HCT116 (cell line): ENCODE data around the gene RNF130. TPM values are rescaled to one million over a fixed set of nuclear protein-coding genes. Genes with fewer than 3 reads are reported as not detected.
"Not testable (repeated sequence)": the region's sequence is repeated elsewhere in the genome, so short reads cannot be mapped to it uniquely, and the experiment has no call there.

Experiments used
- ATAC-seq: fragments of 200-7000 bp; cut with Tn5 transposase; 2 replicates; pipeline ENCODE4 v1.9.1; 2020; ENCODE audit warnings: mild to moderate bottlenecking, moderate library complexity
- BruUV-seq: library from RNA; stranded (reverse); fragments of 400-500 nt; replicated peaks from 2 replicates; lab custom pipeline; 2021; lab: Mats Ljungman, UMichigan
- CTCF ChIA-PET: fragments of 300-600 bp; sonication (Branson Sonifier 250); formaldehyde crosslinking; loops from one replicate; lab custom pipeline; 2021; ENCODE audit warnings: antibody characterized with exemption; lab: Charles Lee
- POLR2A ChIA-PET: fragments of 300-600, 350-600 bp; sonication (Branson Sonifier 250); formaldehyde crosslinking; loops from one replicate; lab custom pipeline; 2021; ENCODE audit warnings: antibody characterized with exemption; lab: Charles Lee
- RAD21 ChIA-PET, 2 experiments: fragments of 300-600 bp; sonication (Branson Sonifier 250); formaldehyde crosslinking; loops; one replicate each; lab custom pipeline; 2023; ENCODE audit warnings: low total read pairs in 2 of 2; ENCODE audit not compliant: uncharacterized antibody in 2 of 2, unreplicated experiment in 2 of 2, low non-redundant PET in 1 of 2; lab: Charles Lee
- DNase-seq: peaks from one replicate; pipeline ENCODE4 v3.0.0-alpha.2; 2010; ENCODE audit warnings: low read depth, low spot score
- H2AFZ ChIP-seq: fragments of 200-600 bp; shearing (Covaris generic), sonication (generic); 2 replicates; pipeline ENCODE4 v1.6.1; 2017; ENCODE audit warnings: low read depth, mixed run types, mixed read lengths, antibody characterized with exemption, low read length; ENCODE audit not compliant: poor library complexity, severe bottlenecking
- H3K27ac ChIP-seq: 2 replicates; pipeline ENCODE4 v1.5.1; 2012; ENCODE audit warnings: low read depth, low read length
- H3K27me3 ChIP-seq: fragments of 200-600 bp; sonication (generic); 2 replicates; pipeline ENCODE4 v1.6.1; 2016; ENCODE audit warnings: mixed run types, low read length, mixed read lengths; ENCODE audit not compliant: insufficient read depth
- H3K36me3 ChIP-seq, 2 experiments: fragments of 200-500 bp in 1 of 2; fragments of 200-600 bp in 1 of 2; sonication (Bioruptor generic) in 1 of 2; sonication (generic) in 1 of 2; 2 replicates each; pipeline versions ENCODE4 v1.5.1 to v1.6.1; 2014 to 2016; ENCODE audit warnings: low read length in 2 of 2, inconsistent platforms in 1 of 2, mixed read lengths in 1 of 2, mixed run types in 1 of 2; ENCODE audit not compliant: insufficient read depth in 2 of 2, control insufficient read depth in 1 of 2
- H3K4me1 ChIP-seq, 2 experiments: fragments of 200-600 bp in 1 of 2; sonication (generic) in 1 of 2; 2 replicates each; pipeline versions ENCODE4 v1.5.1 to v1.6.1; 2012 to 2017; ENCODE audit warnings: low read length in 2 of 2, inconsistent platforms in 1 of 2, mild to moderate bottlenecking in 1 of 2, mixed read lengths in 1 of 2, mixed run types in 1 of 2, moderate library complexity in 1 of 2; ENCODE audit not compliant: insufficient read depth in 2 of 2, control insufficient read depth in 1 of 2
- H3K4me2 ChIP-seq: fragments of 200-600 bp; sonication (generic); 2 replicates; pipeline ENCODE4 v1.6.1; 2017; ENCODE audit warnings: mixed run types, low read length, mixed read lengths
- H3K4me3 ChIP-seq, 2 experiments: fragments of 200-600 bp in 1 of 2; sonication (generic) in 1 of 2; replicated peaks in 1 of 2; 2 replicates each; pipeline ENCODE4 v1.5.1; 2011 to 2016; ENCODE audit warnings: low read length in 2 of 2, control low read depth in 1 of 2, low read depth in 1 of 2, mild to moderate bottlenecking in 1 of 2, mixed read lengths in 1 of 2, mixed run types in 1 of 2
- H3K79me2 ChIP-seq: fragments of 200-600 bp; sonication (generic); 2 replicates; pipeline ENCODE4 v1.6.1; 2017; ENCODE audit warnings: mild to moderate bottlenecking, mixed run types, low read length, moderate library complexity, mixed read lengths; ENCODE audit not compliant: insufficient read depth
- H3K9ac ChIP-seq: fragments of 200-600 bp; sonication (generic); 2 replicates; pipeline ENCODE4 v1.6.1; 2016; ENCODE audit warnings: low read length, mixed read lengths
- H3K9me2 ChIP-seq: fragments of 200-600 bp; sonication (generic), shearing (Covaris generic); 2 replicates; pipeline ENCODE4 v1.6.1; 2017; ENCODE audit warnings: mixed run types, mild to moderate bottlenecking, moderate library complexity; ENCODE audit not compliant: insufficient read depth
- H3K9me3 ChIP-seq, 2 experiments: fragments of 200-500 bp in 1 of 2; fragments of 200-600 bp in 1 of 2; sonication (Bioruptor generic) in 1 of 2; sonication (generic) in 1 of 2; 2 replicates each; pipeline ENCODE4 v1.6.1; 2014 to 2017; ENCODE audit warnings: low read length in 2 of 2, mixed read lengths in 2 of 2, inconsistent platforms in 1 of 2, low read depth in 1 of 2, mild to moderate bottlenecking in 1 of 2, mixed run types in 1 of 2, moderate library complexity in 1 of 2; ENCODE audit not compliant: control insufficient read depth in 1 of 2, insufficient read depth in 1 of 2
- H4K20me1 ChIP-seq: fragments of 200-600 bp; sonication (generic), shearing (Covaris generic); 2 replicates; pipeline ENCODE4 v1.6.1; 2017; ENCODE audit warnings: mixed run types, mild to moderate bottlenecking, moderate library complexity; ENCODE audit not compliant: insufficient read depth
- ELF1 ChIP-seq: IDR thresholded peaks from 2 replicates; pipeline ENCODE4 v1.6.1; 2012; ENCODE audit warnings: low read depth, borderline replicate concordance
- JUND ChIP-seq: IDR thresholded peaks from 2 replicates; pipeline ENCODE4 v1.6.1; 2012
- intact Hi-C: fragments of 100-400 bp; cut with micrococcal nuclease; formaldehyde crosslinking; loops from 2 replicates; pipeline ENCODE4 v1.10.0; 2022
- total RNA-seq: library from RNA; stranded (reverse); gene quantifications from one replicate; pipeline ENCODE4 v1.2.1, GENCODE V29; 2021; ENCODE audit not compliant: unreplicated experiment
- TF ChIP-seq, protein P1 (sequence below): IDR thresholded peaks from 2 replicates; pipeline ENCODE4 v1.6.1; 2011; ENCODE audit warnings: mild to moderate bottlenecking, low read length, moderate library complexity; ENCODE audit not compliant: insufficient replicate concordance; ENCODE audit errors: extremely low read depth
- TF ChIP-seq, protein P2 (sequence below): IDR thresholded peaks from 2 replicates; pipeline ENCODE4 v1.6.1; 2012; ENCODE audit warnings: low read depth

RNF130 gene
- total RNA-seq, 1 experiment from 2014 or later: 34.9 TPM

DNA sequence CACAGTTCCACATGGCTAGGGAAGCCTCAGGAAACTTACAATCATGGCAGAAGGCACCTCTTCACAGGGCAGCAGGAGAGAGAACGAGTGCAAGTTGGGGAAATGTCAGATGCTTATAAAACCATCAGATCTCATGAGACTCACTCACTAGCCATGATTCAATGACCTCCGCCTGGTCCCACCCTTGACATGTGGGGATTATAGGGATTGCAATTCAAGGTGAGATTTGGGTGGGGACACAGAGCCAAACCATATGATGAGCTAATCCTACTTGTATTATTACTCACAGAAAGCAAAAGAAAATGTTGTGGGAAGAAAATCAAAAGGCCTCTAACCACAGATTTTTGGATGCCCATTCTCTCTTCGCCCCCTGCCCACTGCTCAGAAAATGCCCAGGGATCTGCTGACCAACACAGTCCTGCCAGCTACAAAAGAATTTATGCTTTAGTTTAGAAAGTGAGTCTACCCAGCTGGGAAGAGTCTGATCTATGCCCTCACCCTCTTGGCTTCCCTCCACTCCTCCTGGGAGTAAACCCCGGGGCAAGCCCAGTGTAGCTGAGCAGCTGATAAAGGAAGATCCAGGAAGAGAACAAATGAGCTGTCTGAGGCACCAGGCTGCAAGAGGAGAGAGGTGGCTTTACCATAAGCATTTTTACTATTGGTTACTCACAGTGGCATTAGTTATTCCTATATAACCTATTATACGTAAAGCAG is 53.1 kb downstream of the RNF130 start (continued):
- TF ChIP-seq, protein P1, sequence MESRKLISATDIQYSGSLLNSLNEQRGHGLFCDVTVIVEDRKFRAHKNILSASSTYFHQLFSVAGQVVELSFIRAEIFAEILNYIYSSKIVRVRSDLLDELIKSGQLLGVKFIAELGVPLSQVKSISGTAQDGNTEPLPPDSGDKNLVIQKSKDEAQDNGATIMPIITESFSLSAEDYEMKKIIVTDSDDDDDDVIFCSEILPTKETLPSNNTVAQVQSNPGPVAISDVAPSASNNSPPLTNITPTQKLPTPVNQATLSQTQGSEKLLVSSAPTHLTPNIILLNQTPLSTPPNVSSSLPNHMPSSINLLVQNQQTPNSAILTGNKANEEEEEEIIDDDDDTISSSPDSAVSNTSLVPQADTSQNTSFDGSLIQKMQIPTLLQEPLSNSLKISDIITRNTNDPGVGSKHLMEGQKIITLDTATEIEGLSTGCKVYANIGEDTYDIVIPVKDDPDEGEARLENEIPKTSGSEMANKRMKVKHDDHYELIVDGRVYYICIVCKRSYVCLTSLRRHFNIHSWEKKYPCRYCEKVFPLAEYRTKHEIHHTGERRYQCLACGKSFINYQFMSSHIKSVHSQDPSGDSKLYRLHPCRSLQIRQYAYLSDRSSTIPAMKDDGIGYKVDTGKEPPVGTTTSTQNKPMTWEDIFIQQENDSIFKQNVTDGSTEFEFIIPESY: no peak
- TF ChIP-seq JUND (no peak), ELF1 (no peak)
- TF ChIP-seq, protein P2, sequence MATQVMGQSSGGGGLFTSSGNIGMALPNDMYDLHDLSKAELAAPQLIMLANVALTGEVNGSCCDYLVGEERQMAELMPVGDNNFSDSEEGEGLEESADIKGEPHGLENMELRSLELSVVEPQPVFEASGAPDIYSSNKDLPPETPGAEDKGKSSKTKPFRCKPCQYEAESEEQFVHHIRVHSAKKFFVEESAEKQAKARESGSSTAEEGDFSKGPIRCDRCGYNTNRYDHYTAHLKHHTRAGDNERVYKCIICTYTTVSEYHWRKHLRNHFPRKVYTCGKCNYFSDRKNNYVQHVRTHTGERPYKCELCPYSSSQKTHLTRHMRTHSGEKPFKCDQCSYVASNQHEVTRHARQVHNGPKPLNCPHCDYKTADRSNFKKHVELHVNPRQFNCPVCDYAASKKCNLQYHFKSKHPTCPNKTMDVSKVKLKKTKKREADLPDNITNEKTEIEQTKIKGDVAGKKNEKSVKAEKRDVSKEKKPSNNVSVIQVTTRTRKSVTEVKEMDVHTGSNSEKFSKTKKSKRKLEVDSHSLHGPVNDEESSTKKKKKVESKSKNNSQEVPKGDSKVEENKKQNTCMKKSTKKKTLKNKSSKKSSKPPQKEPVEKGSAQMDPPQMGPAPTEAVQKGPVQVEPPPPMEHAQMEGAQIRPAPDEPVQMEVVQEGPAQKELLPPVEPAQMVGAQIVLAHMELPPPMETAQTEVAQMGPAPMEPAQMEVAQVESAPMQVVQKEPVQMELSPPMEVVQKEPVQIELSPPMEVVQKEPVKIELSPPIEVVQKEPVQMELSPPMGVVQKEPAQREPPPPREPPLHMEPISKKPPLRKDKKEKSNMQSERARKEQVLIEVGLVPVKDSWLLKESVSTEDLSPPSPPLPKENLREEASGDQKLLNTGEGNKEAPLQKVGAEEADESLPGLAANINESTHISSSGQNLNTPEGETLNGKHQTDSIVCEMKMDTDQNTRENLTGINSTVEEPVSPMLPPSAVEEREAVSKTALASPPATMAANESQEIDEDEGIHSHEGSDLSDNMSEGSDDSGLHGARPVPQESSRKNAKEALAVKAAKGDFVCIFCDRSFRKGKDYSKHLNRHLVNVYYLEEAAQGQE: no peak

DNA sequence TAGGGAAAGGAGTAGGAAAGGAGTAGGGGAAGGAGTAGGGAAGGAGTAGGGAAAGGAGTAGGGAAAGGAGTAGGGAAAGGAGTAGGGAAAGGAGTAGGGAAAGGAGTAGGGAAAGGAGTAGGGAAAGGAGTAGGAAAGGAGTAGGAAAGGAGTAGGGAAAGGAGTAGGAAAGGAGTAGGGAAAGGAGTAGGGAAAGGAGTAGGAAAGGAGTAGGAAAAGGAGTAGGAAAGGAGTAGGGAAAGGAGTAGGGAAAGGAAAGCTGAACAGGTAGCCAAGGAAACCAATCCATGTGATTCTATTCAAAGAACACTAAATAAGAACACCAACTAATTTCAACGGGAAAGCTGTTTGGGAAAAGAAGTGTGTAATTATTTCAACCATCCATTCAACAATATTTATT is 56.0 kb downstream of the RNF130 start:
- POLR2A ChIA-PET, H3K79me2 ChIP-seq, DNase-seq, H3K9me2 ChIP-seq, H3K9me3 ChIP-seq, BruUV-seq, H3K27ac ChIP-seq, ATAC-seq, H2AFZ ChIP-seq, H4K20me1 ChIP-seq, H3K4me2 ChIP-seq, H3K4me1 ChIP-seq, H3K36me3 ChIP-seq, intact Hi-C loops, RAD21 ChIA-PET, H3K4me3 ChIP-seq, H3K9ac ChIP-seq, H3K27me3 ChIP-seq, CTCF ChIA-PET: not testable (repeated sequence)
